Measurements from ENCODE around the gene TMEM121. TPM values are rescaled to one million over a fixed set of nuclear protein-coding genes. Genes with fewer than 3 reads are reported as not detected.
"Not testable (repeated sequence)": the region's sequence is repeated elsewhere in the genome, so short reads cannot be mapped to it uniquely, and the experiment has no call there.

TMEM121 gene
- total and polyA plus RNA-seq, 2 of the 4 experiments (the other 2 are of a cell fraction), result 2.7 to 6.3 TPM

GRCh38 chr14:105565185-105565919, 39.0 kb downstream of the TMEM121 start:
- H3K9me1 ChIP-seq (ENCODE audit: insufficient read depth, low read length); H3K23ac ChIP-seq (ENCODE audit: low read depth, low read length); H3K27me3 ChIP-seq (ENCODE audit: control insufficient read depth, insufficient read depth, low read length); H3K14ac ChIP-seq (replicated peaks; ENCODE audit: low read depth, low read length); H3K9ac ChIP-seq (ENCODE audit: low read depth, low read length); H2AK9ac ChIP-seq (replicated peaks; ENCODE audit: low read depth, low read length, poor library complexity); H3K36me3 ChIP-seq (ENCODE audit: control insufficient read depth, insufficient read depth, low read length); H2BK5ac ChIP-seq (ENCODE audit: low read depth, low read length, poor library complexity, severe bottlenecking); ATAC-seq (ENCODE audit: low read depth); H3K4me3 ChIP-seq (ENCODE audit: insufficient read depth, low read depth, low read length); BruUV-seq (replicated peaks); H2BK20ac ChIP-seq (ENCODE audit: low read depth, low read length); intact Hi-C loops (cut with micrococcal nuclease); CTCF ChIA-PET; H3K9me3 ChIP-seq (ENCODE audit: control insufficient read depth, insufficient read depth, low read length); H3K4ac ChIP-seq (ENCODE audit: low read depth, low read length); in situ Hi-C loops (cut with MboI; ENCODE audit: low sequenced_read_pairs); H4K8ac ChIP-seq (ENCODE audit: low read depth in 2 of 2, low read length in 2 of 2); H3K79me1 ChIP-seq (ENCODE audit: low read depth in 1 of 2, low read length in 2 of 2); H3K4me1 ChIP-seq (ENCODE audit: control insufficient read depth, insufficient read depth, low read length); H4K91ac ChIP-seq (ENCODE audit: insufficient read depth, low read depth, low read length); DNase-seq; POLR2A ChIA-PET (ENCODE audit: unreplicated experiment); H2AFZ ChIP-seq (replicated peaks; ENCODE audit: low read length, poor library complexity); H2AK5ac ChIP-seq (ENCODE audit: low read depth, low read length); H4K20me1 ChIP-seq (ENCODE audit: insufficient read depth, low read length); H4K5ac ChIP-seq (ENCODE audit: low read depth, low read length); H3K56ac ChIP-seq (ENCODE audit: extremely low read depth, insufficient read depth, low read length); H2BK15ac ChIP-seq (ENCODE audit: low read depth, low read length); H2BK120ac ChIP-seq (ENCODE audit: low read depth, low read length); H3K18ac ChIP-seq (ENCODE audit: low read depth, low read length); dilution Hi-C loops (cut with HindIII; ENCODE audit: low sequenced_read_pairs, unreplicated experiment); H3K27ac ChIP-seq (ENCODE audit: insufficient read depth, low read length); H3K4me2 ChIP-seq (ENCODE audit: low read depth, low read length): not testable (repeated sequence)
- WGBS, 2 experiments (ENCODE audit: extremely low coverage in 2 of 2, insufficient read length in 1 of 2), result no CpG with 5 or more reads among the region's 8 CpGs

GRCh38 chr14:105566248-105567163, 40.1 kb downstream of the TMEM121 start:
- dilution Hi-C loops (cut with HindIII; ENCODE audit: low sequenced_read_pairs, unreplicated experiment); H3K18ac ChIP-seq (ENCODE audit: low read depth, low read length); H3K9me3 ChIP-seq (ENCODE audit: control insufficient read depth, insufficient read depth, low read length); DNase-seq; H2AK9ac ChIP-seq (replicated peaks; ENCODE audit: low read depth, low read length, poor library complexity); H3K4me1 ChIP-seq (ENCODE audit: control insufficient read depth, insufficient read depth, low read length); H3K23ac ChIP-seq (ENCODE audit: low read depth, low read length); H4K5ac ChIP-seq (ENCODE audit: low read depth, low read length); H3K27ac ChIP-seq (ENCODE audit: insufficient read depth, low read length); BruUV-seq (replicated peaks); H3K36me3 ChIP-seq (ENCODE audit: control insufficient read depth, insufficient read depth, low read length); H3K14ac ChIP-seq (replicated peaks; ENCODE audit: low read depth, low read length); H2BK20ac ChIP-seq (ENCODE audit: low read depth, low read length); H3K4me2 ChIP-seq (ENCODE audit: low read depth, low read length); in situ Hi-C loops (cut with MboI; ENCODE audit: low sequenced_read_pairs); ATAC-seq (ENCODE audit: low read depth); H3K79me1 ChIP-seq (ENCODE audit: low read depth in 1 of 2, low read length in 2 of 2); H3K9me1 ChIP-seq (ENCODE audit: insufficient read depth, low read length); H3K4ac ChIP-seq (ENCODE audit: low read depth, low read length); H4K20me1 ChIP-seq (ENCODE audit: insufficient read depth, low read length); H2AFZ ChIP-seq (replicated peaks; ENCODE audit: low read length, poor library complexity); H3K4me3 ChIP-seq (ENCODE audit: insufficient read depth, low read depth, low read length); CTCF ChIA-PET; H4K91ac ChIP-seq (ENCODE audit: insufficient read depth, low read depth, low read length); intact Hi-C loops (cut with micrococcal nuclease); POLR2A ChIA-PET (ENCODE audit: unreplicated experiment); H2BK120ac ChIP-seq (ENCODE audit: low read depth, low read length); H3K9ac ChIP-seq (ENCODE audit: low read depth, low read length); H2BK5ac ChIP-seq (ENCODE audit: low read depth, low read length, poor library complexity, severe bottlenecking); H3K27me3 ChIP-seq (ENCODE audit: control insufficient read depth, insufficient read depth, low read length); H4K8ac ChIP-seq (ENCODE audit: low read depth in 2 of 2, low read length in 2 of 2); H2BK15ac ChIP-seq (ENCODE audit: low read depth, low read length); H3K56ac ChIP-seq (ENCODE audit: extremely low read depth, insufficient read depth, low read length); H2AK5ac ChIP-seq (ENCODE audit: low read depth, low read length): not testable (repeated sequence)
- no CpG with 5 or more reads among the region's 34 CpGs for WGBS, 2 experiments (ENCODE audit: extremely low coverage in 2 of 2, insufficient read length in 1 of 2)

Measured in IMR-90 (cell line).